Hematopoietic multipotent progenitor cell treated with erythropoietin and hydrocortisone succinate and interleukin-3 and kit ligand, for 17 days (in vitro differentiated cells): ENCODE results near the gene TRIM14.

ENCODE experiments used
- DNase-seq: peaks from one replicate; pipeline ENCODE4 v3.0.0-alpha.2; 2015; ENCODE audit warnings: low spot score

The TRIM14 gene

GRCh38 chr9:98118640-98119601, at the start of gene TRIM14:
TRIM14 (minus strand) TSS chr9:98119222; CDS start chr9:98119188, 34 bp downstream.
- peak; percentile 17 for DNase-seq

- no peak for DNase-seq
These were observed 49.2 kb upstream of the TRIM14 start for GRCh38 chr9:98168153-98168780.

DNA sequence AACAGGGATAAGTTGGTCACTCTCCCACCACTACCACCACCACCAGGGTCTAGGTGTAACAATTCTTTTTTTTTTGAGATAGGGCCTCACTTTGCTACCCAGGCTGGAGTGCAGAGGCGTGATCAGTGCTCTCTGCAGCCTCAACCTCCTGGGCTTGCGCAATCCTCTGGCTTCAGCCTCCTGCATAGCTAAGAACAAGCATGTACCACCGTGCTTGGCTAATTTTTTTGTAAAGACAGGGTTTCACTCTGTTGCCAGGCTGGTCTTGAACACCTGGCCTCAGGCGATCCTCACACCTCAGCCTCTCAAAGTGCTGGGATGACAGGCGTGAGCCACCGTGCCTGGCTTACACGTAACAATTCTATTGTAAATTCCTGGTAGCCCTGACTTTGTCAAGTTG, 45.9 kb upstream of the TRIM14 start:
- DNase-seq: no peak

GRCh38 chr9:98162613-98163012, 43.6 kb upstream of the TRIM14 start:
- DNase-seq: no peak

DNA sequence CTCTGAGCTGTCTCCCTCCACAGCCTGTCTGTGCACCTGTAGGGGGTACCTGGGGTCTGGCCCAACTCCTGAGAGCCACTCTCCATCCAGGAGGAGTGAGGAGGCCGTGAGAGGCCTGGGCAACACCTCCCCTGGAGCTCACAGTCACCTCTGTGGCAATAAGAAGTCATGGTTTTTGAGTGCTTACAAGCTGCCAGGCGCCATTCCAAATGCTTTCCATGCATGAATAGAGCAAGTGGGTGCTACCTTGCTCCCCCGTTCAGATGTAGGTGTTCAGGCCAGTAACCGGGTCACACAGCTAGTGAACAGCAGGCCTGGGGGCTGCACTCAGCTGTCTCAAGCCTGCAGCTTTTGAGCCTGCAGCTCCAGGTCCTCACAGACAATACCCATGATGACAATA, 42.8 kb upstream of the TRIM14 start:
- DNase-seq: no peak

DNA sequence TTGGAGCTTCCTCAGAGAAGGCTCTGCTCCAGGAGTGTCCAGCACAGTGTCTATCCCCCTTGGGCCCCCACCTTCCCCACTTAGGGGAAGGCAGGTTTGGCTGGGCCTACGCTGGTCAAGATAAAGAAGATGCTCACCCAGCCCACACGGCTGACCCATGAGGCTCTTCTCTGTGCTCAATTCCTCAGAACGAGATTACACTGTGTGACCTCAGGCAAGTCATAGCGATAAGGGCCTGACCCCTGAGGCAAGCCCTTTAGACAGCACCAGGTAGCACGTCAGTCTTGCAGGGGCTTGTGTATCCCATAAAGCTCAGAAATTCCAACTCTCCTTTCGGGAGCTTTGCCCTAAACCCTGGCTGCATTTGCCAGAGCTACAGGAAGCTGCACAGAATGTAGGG, 40.8 kb upstream of the TRIM14 start:
- no peak for DNase-seq

- no peak for DNase-seq
These were observed 40.3 kb upstream of the TRIM14 start for GRCh38 chr9:98159301-98159700.

- DNase-seq: no peak
These were observed 39.2 kb upstream of the TRIM14 start for GRCh38 chr9:98158071-98158831.

GRCh38 chr9:98157372-98157771, 38.4 kb upstream of the TRIM14 start:
- no peak for DNase-seq

GRCh38 chr9:98154678-98155077, 35.7 kb upstream of the TRIM14 start:
- DNase-seq: no peak

GRCh38 chr9:98152526-98152925, 33.5 kb upstream of the TRIM14 start:
- DNase-seq: no peak

DNA sequence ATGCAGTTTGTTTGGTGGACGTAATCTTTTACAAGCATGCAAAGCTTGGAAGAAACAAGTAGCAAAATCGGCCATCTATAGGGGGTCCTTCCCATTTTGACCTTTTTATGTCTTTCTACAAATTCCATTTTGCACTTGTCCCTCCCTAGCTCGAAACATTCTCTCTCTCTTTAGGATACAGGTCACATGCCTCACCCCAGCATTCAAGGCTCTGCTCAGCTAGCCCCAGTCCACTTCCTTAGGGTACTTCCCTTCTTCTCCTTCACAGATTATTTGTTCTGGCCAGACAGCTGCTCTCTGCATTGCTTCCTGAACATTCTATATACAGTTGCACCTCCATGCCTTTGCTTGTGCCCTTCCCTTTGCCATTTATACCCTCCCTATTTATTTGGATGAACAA, 31.7 kb upstream of the TRIM14 start:
- DNase-seq: no peak

- DNase-seq: no peak
These were observed 31.1 kb upstream of the TRIM14 start for GRCh38 chr9:98150164-98150563.

DNA sequence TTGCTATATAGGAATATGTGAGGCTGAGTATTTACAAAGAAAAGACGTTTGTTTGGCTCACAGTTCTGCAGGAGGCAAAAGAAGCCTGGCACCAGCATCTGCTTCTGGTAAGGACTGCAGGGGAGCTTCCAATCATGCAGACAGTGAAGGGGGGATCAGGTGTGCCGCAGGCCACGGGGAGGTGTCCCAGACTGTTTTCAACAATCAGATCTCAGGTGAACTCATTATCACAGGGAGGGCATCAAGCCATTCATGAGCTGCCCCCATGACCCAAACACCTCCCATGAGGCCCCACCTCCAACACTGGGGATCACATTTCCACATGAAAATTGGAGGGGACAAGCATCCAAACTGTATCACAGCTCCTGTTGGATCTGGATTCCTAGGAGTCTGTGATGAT, 30.4 kb upstream of the TRIM14 start:
- no peak for DNase-seq

GRCh38 chr9:98148486-98148885, 29.5 kb upstream of the TRIM14 start:
- no peak for DNase-seq

DNA sequence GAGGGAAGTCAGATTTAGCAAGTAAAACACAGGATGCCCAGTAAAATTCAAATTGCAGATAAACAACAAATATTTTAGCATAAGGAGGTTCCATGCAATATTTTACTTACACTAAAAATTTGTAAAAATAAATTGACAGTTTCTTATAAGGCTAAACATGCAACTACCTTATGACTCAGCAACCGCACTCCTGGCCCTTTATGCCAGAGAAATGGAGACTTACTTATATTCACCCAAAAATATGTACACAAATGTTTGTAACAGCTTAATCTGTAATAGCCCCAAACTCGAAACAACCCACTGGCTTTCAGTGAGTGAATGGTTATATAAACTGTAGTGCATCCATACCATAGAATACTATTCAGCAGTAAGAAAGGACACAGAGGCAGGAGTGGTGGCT, 28.6 kb upstream of the TRIM14 start:
- no peak for DNase-seq

- DNase-seq: no peak
These were observed 27.3 kb upstream of the TRIM14 start for GRCh38 chr9:98146101-98146991.

- DNase-seq: no peak
These were observed 25.6 kb upstream of the TRIM14 start for GRCh38 chr9:98144631-98145030.

DNA sequence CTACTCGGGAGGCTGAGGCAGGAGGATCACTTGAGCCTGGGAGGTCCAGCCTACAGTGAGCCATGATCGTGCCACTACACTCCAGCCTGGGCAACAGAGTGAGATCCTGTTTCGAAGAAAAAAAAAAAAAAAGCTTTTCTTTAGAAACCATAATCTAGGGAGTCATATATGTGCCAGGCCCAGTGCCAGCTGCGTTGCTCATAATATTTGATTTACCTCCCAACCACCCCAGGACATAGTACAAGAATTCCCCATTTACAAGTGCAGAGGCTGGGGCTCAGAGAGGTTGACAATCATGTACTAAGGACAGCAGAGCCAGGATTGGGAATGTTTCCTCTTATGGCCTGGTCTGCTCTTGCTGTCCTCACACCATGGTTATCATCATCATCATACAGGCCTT, 25.1 kb upstream of the TRIM14 start:
- no peak for DNase-seq

DNA sequence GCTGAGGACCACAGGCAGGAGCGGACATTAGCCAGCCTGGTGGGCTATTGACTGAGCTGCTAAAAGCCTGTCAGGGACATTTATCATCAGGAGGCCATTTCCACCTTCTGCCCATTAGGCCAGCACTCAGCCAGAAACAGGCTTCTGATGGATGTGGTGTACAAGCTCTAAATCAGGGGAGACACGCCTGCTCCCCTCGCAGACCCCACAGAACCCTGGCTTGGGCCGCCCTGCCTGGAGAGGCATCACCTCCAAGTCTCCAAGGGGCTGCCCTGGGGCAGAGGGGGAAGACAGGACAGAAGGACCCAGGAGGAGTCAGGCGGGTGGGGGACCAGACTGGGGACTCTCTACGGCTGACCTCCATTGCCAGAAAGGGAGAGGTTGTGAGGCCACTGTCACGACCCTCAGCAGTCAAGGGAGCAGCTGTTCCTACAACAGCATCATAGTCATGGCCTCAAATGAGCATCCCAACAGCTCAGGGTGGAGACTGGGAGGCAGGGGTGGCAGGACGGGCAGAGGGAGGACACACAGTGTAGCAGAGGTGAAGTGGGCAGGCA, 24.0 kb upstream of the TRIM14 start:
- no peak for DNase-seq

GRCh38 chr9:98142182-98142907, 23.3 kb upstream of the TRIM14 start:
- no peak for DNase-seq
